Posterior vena cava (tissue), 2 donors: Measurements from ENCODE around the gene TAAR6. TPM values are rescaled to one million over a fixed set of nuclear protein-coding genes. Genes with fewer than 3 reads are reported as not detected.
A peak's percentile ranks its signal among the peaks of the same experiment; 100 is the strongest.
"Not testable (repeated sequence)": the region's sequence is repeated elsewhere in the genome, so short reads cannot be mapped to it uniquely, and the experiment has no call there.

Experiments used
- DNase-seq: peaks from one replicate; pipeline ENCODE4 v3.0.0-alpha.2; 2020; ENCODE audit warnings: low spot score
- intact Hi-C, 2 donors: fragments of 100-400 bp; cut with DNase I; formaldehyde crosslinking; loops; one replicate each; pipeline versions ENCODE4 v1.14.1 to v1.14.2; 2022 to 2023
- total RNA-seq, 2 donors: library from RNA; stranded (reverse); fragmentation: NEBNext Ultra II Directional; extraction: Animal tissue kit (Norgen Biotek cat#: 25700); gene quantifications; one replicate each; pipeline ENCODE4 v1.2.1, GENCODE V29; 2021
- donor health status: DM: yes; HTN: yes; CAD: no.
- donor health status: DM: yes; HTN: yes; CAD: no.

Gene TAAR6
- total RNA-seq, 2 donors from 2014 or later = not detected

GRCh38 chr6:132584698-132585097 lies 14.6 kb downstream of the TAAR6 start:
- intact Hi-C loops = no loop called here
- DNase-seq = no peak

DNA sequence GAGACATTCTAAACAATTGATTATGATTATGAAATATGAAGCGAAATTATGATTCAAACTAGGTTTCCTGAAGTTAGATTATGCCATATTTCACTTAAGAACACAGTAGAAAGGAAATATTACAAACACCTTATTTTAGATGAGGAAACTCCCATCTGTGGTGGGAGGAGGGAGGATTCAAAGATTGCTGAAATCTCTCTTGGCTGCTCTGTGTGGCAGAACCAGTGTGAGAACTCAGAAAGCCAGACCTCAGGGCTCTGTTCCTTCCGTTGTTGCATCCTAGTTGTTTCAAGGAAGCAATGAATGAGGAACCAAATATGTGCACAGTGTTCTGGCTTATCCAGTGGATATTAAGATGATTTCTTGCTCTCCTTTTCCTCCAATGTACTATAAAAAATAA lies 17.3 kb downstream of the TAAR6 start:
- DNase-seq = no peak
- intact Hi-C loops = no loop called here

- intact Hi-C loops = no loop called here
- no peak for DNase-seq
These were observed 19.3 kb downstream of the TAAR6 start, which contains the start of gene TAAR5 for GRCh38 chr6:132589454-132589853. TAAR5 (minus strand) TSS chr6:132589741; CDS start chr6:132589686, 55 bp downstream.

DNA sequence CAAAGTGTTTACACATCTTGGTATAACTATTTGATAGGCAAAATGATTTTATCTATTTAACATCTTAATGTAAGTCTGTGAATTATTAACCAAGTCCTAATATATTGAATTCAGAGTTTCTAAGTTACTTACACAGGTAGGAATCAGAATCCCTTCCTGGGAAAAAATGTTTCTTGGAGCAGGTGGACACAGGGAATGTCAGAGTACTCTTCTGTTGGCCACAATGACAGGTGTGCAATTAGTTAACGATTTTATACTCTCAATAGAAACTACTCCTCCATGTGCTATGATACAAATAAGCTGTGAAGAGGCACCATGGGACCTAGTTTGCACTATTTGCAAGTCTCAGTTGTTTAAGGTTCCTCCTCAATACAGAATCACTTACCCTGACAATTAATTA lies 20.2 kb downstream of the TAAR6 start:
- no peak for DNase-seq

GRCh38 chr6:132592855-132593254 lies 22.7 kb downstream of the TAAR6 start:
- intact Hi-C loops = no loop called here

More for the DNA sequence above, 20.2 kb downstream of the TAAR6 start:
- intact Hi-C loops = no loop called here

DNA sequence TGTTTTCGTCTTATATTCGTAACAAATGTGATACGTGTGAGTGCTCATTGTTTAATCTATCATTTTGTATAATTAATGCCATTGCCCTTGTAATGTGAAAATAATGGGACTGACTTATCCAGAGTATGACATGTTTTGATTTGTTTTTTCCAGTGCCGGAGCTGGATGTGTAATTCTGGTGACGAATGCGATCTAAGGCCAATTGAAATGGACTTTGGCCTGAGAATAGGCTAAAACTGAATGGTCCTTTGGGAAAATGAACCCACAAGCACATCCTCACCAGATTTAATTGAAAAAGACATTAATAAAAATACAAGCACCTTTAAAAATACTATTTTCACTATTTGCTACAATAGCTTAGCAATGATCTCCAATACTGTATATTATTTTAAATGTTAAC lies 26.1 kb downstream of the TAAR6 start:
- intact Hi-C loops = no loop called here
- DNase-seq = no peak

More at GRCh38 chr6:132592855-132593254, 22.7 kb downstream of the TAAR6 start:
- DNase-seq = no peak

GRCh38 chr6:132598473-132598872 lies 28.4 kb downstream of the TAAR6 start:
- intact Hi-C loops = no loop called here
- no peak for DNase-seq

DNA sequence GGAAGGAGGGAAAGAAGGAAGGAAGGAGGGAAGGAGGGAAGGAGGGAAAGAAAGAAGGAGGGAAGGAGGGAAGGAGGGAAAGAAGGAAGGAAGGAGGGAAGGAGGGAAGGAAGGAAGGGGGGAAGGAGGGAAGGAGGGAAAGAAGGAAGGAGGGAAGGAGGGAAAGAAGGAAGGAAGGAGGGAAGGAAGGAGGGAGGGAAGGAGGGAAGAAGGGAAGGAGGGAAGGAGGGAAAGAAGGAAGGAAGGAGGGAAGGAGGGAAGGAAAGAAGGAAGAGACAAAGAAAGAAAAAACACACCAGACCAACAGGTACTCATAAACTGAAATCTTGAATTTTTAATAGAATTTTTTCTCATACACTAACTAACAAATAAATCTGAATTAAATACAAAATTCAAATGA lies 30.8 kb downstream of the TAAR6 start:
- intact Hi-C loops, DNase-seq: not testable (repeated sequence)

DNA sequence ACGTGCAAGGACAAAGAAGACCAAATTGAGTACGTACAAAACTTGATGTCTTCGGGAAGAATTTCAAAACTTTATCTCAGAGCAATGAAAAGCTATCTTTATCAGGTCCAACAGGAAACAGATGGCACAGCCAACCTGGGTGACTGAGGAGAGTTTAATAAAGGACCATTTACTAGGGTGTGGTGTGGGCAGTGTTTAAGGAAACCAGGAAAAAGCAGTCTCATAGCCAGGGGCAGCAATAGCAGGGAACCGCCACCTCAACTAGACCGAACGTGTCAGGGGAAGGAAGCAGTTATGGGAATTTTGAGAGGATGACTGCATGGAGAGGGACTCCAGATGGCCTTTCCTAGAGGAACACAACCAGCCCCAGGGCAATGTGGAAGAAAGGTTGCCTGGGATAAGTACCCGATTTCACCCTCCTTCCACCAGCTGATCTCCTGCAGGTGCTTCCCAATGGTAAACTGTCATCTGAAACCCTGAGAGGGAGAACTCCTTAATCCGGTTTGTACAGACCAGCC lies 34.6 kb downstream of the TAAR6 start:
- DNase-seq = peak; percentile 22
- intact Hi-C loops = no loop called here

- no peak for DNase-seq
- intact Hi-C loops = no loop called here
These were observed 37.6 kb downstream of the TAAR6 start for GRCh38 chr6:132607544-132608233.

GRCh38 chr6:132611616-132612015 lies 41.5 kb downstream of the TAAR6 start:
- intact Hi-C loops = no loop called here
- DNase-seq = no peak

- intact Hi-C loops = no loop called here
- no peak for DNase-seq
These were observed 42.5 kb downstream of the TAAR6 start for GRCh38 chr6:132612449-132613108.

DNA sequence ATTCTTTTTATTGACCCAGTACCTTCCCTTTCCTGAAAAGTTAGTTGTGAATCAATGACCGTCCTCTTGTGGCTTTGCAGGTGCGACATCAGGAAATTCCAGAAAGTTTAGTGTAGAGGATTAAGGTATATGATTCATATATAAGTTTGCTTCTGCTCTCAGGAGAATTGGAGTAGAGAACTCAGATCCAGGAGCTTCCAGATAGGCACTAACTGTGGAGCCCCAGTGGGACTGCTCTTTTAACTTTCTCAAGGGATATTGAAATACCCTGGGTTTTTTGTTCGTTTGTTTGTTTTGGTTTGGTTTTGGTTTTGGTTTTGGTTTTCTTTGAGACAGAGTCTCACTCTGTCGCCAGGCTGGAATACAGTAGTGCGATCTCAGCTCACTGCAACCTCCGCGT lies 44.4 kb downstream of the TAAR6 start:
- no peak for DNase-seq
- intact Hi-C loops = no loop called here

DNA sequence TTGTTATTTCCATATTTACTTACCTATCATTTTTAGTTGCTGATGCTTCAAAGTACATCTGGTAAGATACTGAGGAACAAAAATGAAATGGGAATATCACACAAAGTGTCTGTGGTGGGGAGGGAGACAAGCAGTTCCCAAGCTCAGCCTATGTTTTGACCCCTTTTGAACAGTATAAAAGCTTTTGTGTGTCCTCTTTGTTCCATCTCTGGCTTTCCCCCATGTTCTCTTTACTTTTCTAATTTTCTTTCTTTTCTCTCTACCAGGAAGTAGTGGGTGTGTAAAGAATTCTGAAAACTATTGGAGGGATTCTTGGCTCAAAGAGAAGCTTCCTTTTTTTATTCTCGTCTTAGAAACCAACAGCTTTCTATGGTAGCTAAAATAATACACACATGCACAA lies 46.6 kb downstream of the TAAR6 start:
- intact Hi-C loops = no loop called here
- no peak for DNase-seq

Other genes with a start within 250 kb of the TAAR6 start
- gene MOXD1, start 168.8 kb upstream of the TAAR6 start, total RNA-seq = 1 to 10 TPM; 2.0 to 4.2 TPM
- gene STX7, start 57.2 kb upstream of the TAAR6 start, total RNA-seq = 10 to 100 TPM; 65.1 to 67.7 TPM
- gene TAAR9, start 32.0 kb upstream of the TAAR6 start, total RNA-seq = not detected
- gene TAAR8, start 17.6 kb upstream of the TAAR6 start, total RNA-seq = not detected
- gene TAAR5, start 19.4 kb downstream of the TAAR6 start, total RNA-seq = not detected
- gene TAAR2, start 54.0 kb downstream of the TAAR6 start, total RNA-seq = not detected
- not detected for gene TAAR1, start 88.9 kb downstream of the TAAR6 start, total RNA-seq
- gene VNN1, start 143.7 kb downstream of the TAAR6 start, total RNA-seq = 1 to 10 TPM; 1.9 to 3.0 TPM
- gene VNN2, start 187.6 kb downstream of the TAAR6 start, total RNA-seq = 10 to 100 TPM in 1 of 2 donors, 1 to 10 TPM in 1; 6.6 to 13.1 TPM
- 10 to 100 TPM in 1 of 2 donors, 1 to 10 TPM in 1; 6.7 to 10.3 TPM for gene SLC18B1, start 228.3 kb downstream of the TAAR6 start, total RNA-seq
- 100 to 1,000 TPM; 813 to 932 TPM for gene RPS12, start 244.2 kb downstream of the TAAR6 start, total RNA-seq